ENCODE data around the gene BACE2. TPM values are rescaled to one million over a fixed set of nuclear protein-coding genes. Genes with fewer than 3 reads are reported as not detected.
"Not testable (repeated sequence)": the region's sequence is repeated elsewhere in the genome, so short reads cannot be mapped to it uniquely, and the experiment has no call there.

The BACE2 gene
- polyA plus RNA-seq, 1 experiment, result 66.8 TPM

- H3K4me3 ChIP-seq (ENCODE audit: low read depth, low read length), result no peak overlapping the region
- ChIA-PET POLR2A (no interaction called here), CTCF (no interaction called here)
- H3K27me3 ChIP-seq (ENCODE audit: control insufficient read depth, insufficient read depth, low read length), result no peaks in the 10 kb centered on the region
- no peak for TF ChIP-seq CTCF (IDR thresholded peaks at IDR 0.05; ENCODE audit: low read depth, low read length)
- H3K27ac ChIP-seq (ENCODE audit: low read depth, low read length), result no peak overlapping the region
- no peak for DNase-seq (ENCODE audit: low read depth, low spot score)
- peaks cover 3% of the 10 kb centered on the region; the same call in 1 of the 2 replicates for H3K9me3 ChIP-seq (ENCODE audit: control insufficient read depth, insufficient read depth, low read length)
Observed at GRCh38 chr21:41233916-41234315, 66.0 kb downstream of the BACE2 start.

GRCh38 chr21:41234569-41234968, 66.6 kb downstream of the BACE2 start:
- CTCF ChIA-PET, result no interaction called here
- TF ChIP-seq CTCF (IDR thresholded peaks at IDR 0.05; ENCODE audit: low read depth, low read length), result no peak

GRCh38 chr21:41235201-41235600, 67.2 kb downstream of the BACE2 start:
- Histone ChIP-seq H3K4me3 (ENCODE audit: low read depth, low read length) (no peak overlapping the region), H3K27ac (ENCODE audit: low read depth, low read length) (no peak overlapping the region), H3K27me3 (ENCODE audit: control insufficient read depth, insufficient read depth, low read length) (no peaks in the 10 kb centered on the region), H3K9me3 (ENCODE audit: control insufficient read depth, insufficient read depth, low read length) (peaks cover 3% of the 10 kb centered on the region; the same call in 1 of the 2 replicates)
- no peak for TF ChIP-seq CTCF (IDR thresholded peaks at IDR 0.05; ENCODE audit: low read depth, low read length)
- ChIA-PET POLR2A (no interaction called here), CTCF (no interaction called here)
- no peak for DNase-seq (ENCODE audit: low read depth, low spot score)

More at GRCh38 chr21:41234569-41234968, 66.6 kb downstream of the BACE2 start:
- POLR2A ChIA-PET, result no interaction called here
- Histone ChIP-seq H3K4me3 (ENCODE audit: low read depth, low read length) (no peak overlapping the region), H3K27ac (ENCODE audit: low read depth, low read length) (no peak overlapping the region), H3K27me3 (ENCODE audit: control insufficient read depth, insufficient read depth, low read length) (no peaks in the 10 kb centered on the region), H3K9me3 (ENCODE audit: control insufficient read depth, insufficient read depth, low read length) (peaks cover 3% of the 10 kb centered on the region; the same call in 1 of the 2 replicates)
- DNase-seq (ENCODE audit: low read depth, low spot score), result no peak

- H3K9me3 ChIP-seq (ENCODE audit: control insufficient read depth, insufficient read depth, low read length), result peaks cover 3% of the 10 kb centered on the region; the same call in 1 of the 2 replicates
- CTCF ChIA-PET, result interaction anchor here (0.5 kb wide), 1 partner anchor 1746 kb away, joined by 3 read pairs; no protein-coding TSS in a partner anchor
- H3K27ac ChIP-seq (ENCODE audit: low read depth, low read length), result no peak overlapping the region
- no peak for TF ChIP-seq CTCF (IDR thresholded peaks at IDR 0.05; ENCODE audit: low read depth, low read length)
- H3K4me3 ChIP-seq (ENCODE audit: low read depth, low read length), result no peak overlapping the region
- DNase-seq (ENCODE audit: low read depth, low spot score), result no peak
- no peaks in the 10 kb centered on the region for H3K27me3 ChIP-seq (ENCODE audit: control insufficient read depth, insufficient read depth, low read length)
- POLR2A ChIA-PET, result no interaction called here
Observed at GRCh38 chr21:41236352-41236973, 68.5 kb downstream of the BACE2 start.

- H3K27ac ChIP-seq (ENCODE audit: low read depth, low read length); POLR2A ChIA-PET; DNase-seq (ENCODE audit: low read depth, low spot score); H3K9me3 ChIP-seq (ENCODE audit: control insufficient read depth, insufficient read depth, low read length); H3K4me3 ChIP-seq (ENCODE audit: low read depth, low read length); H3K27me3 ChIP-seq (ENCODE audit: control insufficient read depth, insufficient read depth, low read length): not testable (repeated sequence)
- CTCF ChIA-PET, result interaction anchor here (0.6 kb wide), 1 partner anchor 1808 kb away, joined by 4 read pairs; no protein-coding TSS in a partner anchor
Observed at GRCh38 chr21:41238081-41238796, 70.3 kb downstream of the BACE2 start.
